Measurements from ENCODE around the gene TADA2B.

DNA sequence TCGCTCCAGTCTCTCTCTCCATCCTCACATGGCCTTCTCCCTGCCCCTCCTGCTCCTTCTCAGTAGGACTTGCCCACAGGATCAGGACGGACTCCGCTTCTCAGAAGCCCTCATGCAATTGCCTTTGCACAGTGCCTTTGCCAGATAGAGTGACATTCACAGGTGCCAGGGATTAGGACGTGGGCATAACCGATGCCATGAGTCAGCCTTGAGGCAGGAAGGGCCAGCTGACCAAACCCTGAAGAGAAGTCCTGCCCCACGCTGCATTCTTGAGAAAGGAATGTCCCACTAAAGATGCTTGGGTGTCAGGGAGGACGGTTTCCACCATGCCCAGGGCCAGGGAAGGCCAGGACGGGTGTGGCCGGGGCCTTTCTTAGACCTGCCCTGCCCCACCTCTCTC, 31.3 kb downstream of the TADA2B start:
- TF ChIP-seq POLR2A (IDR thresholded peaks at IDR 0.05; ENCODE audit: low read length) (no peak), GATA1 (IDR thresholded peaks at IDR 0.05; ENCODE audit: low read depth, low read length) (no peak)

All from erythroblast (primary cell).